ENCODE results near the gene BACH1.

BACH1 gene

GRCh38 chr21:29372063-29372802, 73.5 kb downstream of the BACH1 start:
- in situ Hi-C loops (cut with MboI; ENCODE audit: low sequenced_read_pairs): loop anchor here (10.0 kb wide), 1 partner anchor 277 kb away; no protein-coding TSS in a partner anchor

- in situ Hi-C loops (cut with MboI; ENCODE audit: low sequenced_read_pairs): loop anchor here (10.0 kb wide), 1 partner anchor 280 kb away; no protein-coding TSS in a partner anchor
Measured at GRCh38 chr21:29374481-29374880, 75.8 kb downstream of the BACH1 start.

GRCh38 chr21:29376556-29376955, 77.8 kb downstream of the BACH1 start:
- in situ Hi-C loops (cut with MboI; ENCODE audit: low sequenced_read_pairs): loop anchor here (10.0 kb wide), 1 partner anchor 282 kb away; no protein-coding TSS in a partner anchor

- in situ Hi-C loops (cut with MboI; ENCODE audit: low sequenced_read_pairs): loop anchor here (10.0 kb wide), 1 partner anchor 282 kb away; no protein-coding TSS in a partner anchor
Measured at GRCh38 chr21:29377266-29377665, 78.5 kb downstream of the BACH1 start.

- in situ Hi-C loops (cut with MboI; ENCODE audit: low sequenced_read_pairs): loop anchor here (10.0 kb wide), 1 partner anchor 284 kb away; no protein-coding TSS in a partner anchor
Measured at GRCh38 chr21:29378832-29379231, 80.1 kb downstream of the BACH1 start.

- in situ Hi-C loops (cut with MboI; ENCODE audit: low sequenced_read_pairs): loop anchor here (10.0 kb wide), 1 partner anchor 285 kb away; no protein-coding TSS in a partner anchor
Measured at GRCh38 chr21:29379517-29380054, 80.9 kb downstream of the BACH1 start.

- in situ Hi-C loops (cut with MboI; ENCODE audit: low sequenced_read_pairs): no loop called here
Measured at GRCh38 chr21:29382030-29382654, 83.4 kb downstream of the BACH1 start.

- in situ Hi-C loops (cut with MboI; ENCODE audit: low sequenced_read_pairs): no loop called here
Measured at GRCh38 chr21:29384683-29385359, 86.1 kb downstream of the BACH1 start.

GRCh38 chr21:29385934-29386520, 87.3 kb downstream of the BACH1 start:
- in situ Hi-C loops (cut with MboI; ENCODE audit: low sequenced_read_pairs): no loop called here

- in situ Hi-C loops (cut with MboI; ENCODE audit: low sequenced_read_pairs): no loop called here
Measured at GRCh38 chr21:29386803-29387202, 88.1 kb downstream of the BACH1 start.

- in situ Hi-C loops (cut with MboI; ENCODE audit: low sequenced_read_pairs): no loop called here
Measured at GRCh38 chr21:29387598-29387997, 88.9 kb downstream of the BACH1 start.

GRCh38 chr21:29389136-29389535, 90.4 kb downstream of the BACH1 start:
- in situ Hi-C loops (cut with MboI; ENCODE audit: low sequenced_read_pairs): no loop called here

GRCh38 chr21:29390778-29391177, 92.1 kb downstream of the BACH1 start:
- in situ Hi-C loops (cut with MboI; ENCODE audit: low sequenced_read_pairs): no loop called here

GRCh38 chr21:29394051-29394450, 95.3 kb downstream of the BACH1 start:
- in situ Hi-C loops (cut with MboI; ENCODE audit: low sequenced_read_pairs): no loop called here

Data from HL-60/S4 (cell line).